Neural cell (in vitro differentiated cells): ENCODE data around the gene SS18L1.

Experiments
- EZH2 ChIP-seq: fragments of 200-600, 300-800 bp; shearing (Covaris generic), sonication (generic); IDR thresholded peaks from 2 replicates; pipeline ENCODE4 v1.6.1; 2014; ENCODE audit warnings: antibody characterized with exemption, low read length, borderline replicate concordance, mild to moderate bottlenecking; ENCODE audit not compliant: insufficient read depth, poor library complexity, severe bottlenecking
- MXI1 ChIP-seq: fragments of 450-650 bp; conservative IDR thresholded peaks from 2 replicates; pipeline ENCODE4 v1.6.1; 2014; ENCODE audit warnings: antibody characterized with exemption, mild to moderate bottlenecking; ENCODE audit not compliant: poor library complexity, severe bottlenecking
- RAD21 ChIP-seq: fragments of 450-650 bp; conservative IDR thresholded peaks from 2 replicates; pipeline ENCODE4 v1.6.1; 2014; ENCODE audit warnings: antibody characterized with exemption, mild to moderate bottlenecking, moderate library complexity
- REST ChIP-seq: IDR thresholded peaks from 2 replicates; pipeline ENCODE4 v1.6.1; 2012; ENCODE audit warnings: borderline replicate concordance
- TF ChIP-seq, protein P1 (sequence below): fragments of 450-650 bp; IDR thresholded peaks from 2 replicates; pipeline ENCODE4 v1.5.1; 2014; ENCODE audit warnings: antibody characterized with exemption, mild to moderate bottlenecking, moderate library complexity; ENCODE audit not compliant: poor library complexity, severe bottlenecking

- TF ChIP-seq, protein P1, sequence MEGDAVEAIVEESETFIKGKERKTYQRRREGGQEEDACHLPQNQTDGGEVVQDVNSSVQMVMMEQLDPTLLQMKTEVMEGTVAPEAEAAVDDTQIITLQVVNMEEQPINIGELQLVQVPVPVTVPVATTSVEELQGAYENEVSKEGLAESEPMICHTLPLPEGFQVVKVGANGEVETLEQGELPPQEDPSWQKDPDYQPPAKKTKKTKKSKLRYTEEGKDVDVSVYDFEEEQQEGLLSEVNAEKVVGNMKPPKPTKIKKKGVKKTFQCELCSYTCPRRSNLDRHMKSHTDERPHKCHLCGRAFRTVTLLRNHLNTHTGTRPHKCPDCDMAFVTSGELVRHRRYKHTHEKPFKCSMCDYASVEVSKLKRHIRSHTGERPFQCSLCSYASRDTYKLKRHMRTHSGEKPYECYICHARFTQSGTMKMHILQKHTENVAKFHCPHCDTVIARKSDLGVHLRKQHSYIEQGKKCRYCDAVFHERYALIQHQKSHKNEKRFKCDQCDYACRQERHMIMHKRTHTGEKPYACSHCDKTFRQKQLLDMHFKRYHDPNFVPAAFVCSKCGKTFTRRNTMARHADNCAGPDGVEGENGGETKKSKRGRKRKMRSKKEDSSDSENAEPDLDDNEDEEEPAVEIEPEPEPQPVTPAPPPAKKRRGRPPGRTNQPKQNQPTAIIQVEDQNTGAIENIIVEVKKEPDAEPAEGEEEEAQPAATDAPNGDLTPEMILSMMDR: no peak
- TF ChIP-seq EZH2: no peak
- no peak for TF ChIP-seq MXI1
- no peak for TF ChIP-seq REST
- no peak for TF ChIP-seq RAD21
Observed at GRCh38 chr20:62146019-62146755, 2.6 kb downstream of the SS18L1 start.
